Erythroblast (primary cell): ENCODE results near the gene RELN.

ENCODE experiments used
- GATA1 ChIP-seq: IDR thresholded peaks from 2 replicates; pipeline ENCODE4 v1.6.1; 2011; ENCODE audit warnings: low read depth, mild to moderate bottlenecking, control low read depth, low read length, moderate library complexity
- POLR2A ChIP-seq: IDR thresholded peaks from 2 replicates; pipeline ENCODE4 v1.6.1; 2011; ENCODE audit warnings: mild to moderate bottlenecking, low read length

DNA sequence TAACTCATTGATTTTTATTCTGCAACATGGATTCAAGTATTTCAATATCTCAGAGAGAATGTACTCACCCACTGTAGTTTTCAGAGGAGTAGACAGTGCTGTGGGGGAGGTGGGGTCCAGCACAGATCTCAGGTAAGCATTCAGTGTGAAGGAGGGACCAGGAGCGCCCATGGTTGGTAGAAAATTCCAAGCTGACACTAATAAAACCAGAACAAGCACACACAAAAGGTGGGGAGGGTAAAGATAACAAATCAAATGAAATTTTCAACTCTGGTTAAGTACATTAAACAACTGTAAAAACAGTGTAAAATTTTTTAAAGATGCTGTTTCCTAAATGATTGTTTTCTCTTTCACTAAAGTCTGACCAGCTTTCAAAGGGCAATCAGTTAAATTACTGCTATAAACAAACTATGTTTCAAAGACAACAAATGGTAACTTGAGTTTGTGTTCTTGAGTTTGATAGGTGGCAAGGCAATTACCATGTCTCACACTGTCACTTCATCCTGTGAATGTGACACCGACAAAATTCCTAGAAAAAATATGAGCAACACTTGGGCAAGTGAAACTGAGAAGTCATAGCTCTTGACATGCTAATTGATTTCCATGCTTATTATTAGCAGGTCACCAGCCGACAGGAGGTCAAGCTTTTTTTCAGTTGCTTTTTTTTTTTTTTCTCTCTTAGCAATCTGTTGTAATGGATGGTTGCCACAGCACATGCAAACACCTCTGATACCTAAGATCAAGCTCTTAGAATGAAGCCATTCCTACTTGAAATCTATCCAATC lies 337.7 kb downstream of the RELN start:
- no peak for TF ChIP-seq POLR2A
- no peak for TF ChIP-seq GATA1
